Uterus (tissue), 4 donors: Measurements from ENCODE around the gene NUMB. TPM values are rescaled to one million over a fixed set of nuclear protein-coding genes. Genes with fewer than 3 reads are reported as not detected.

Experiments used
- DNase-seq, 2 donors: peaks; one replicate each; pipeline ENCODE4 v3.0.0-alpha.2; 2019 to 2020
- H3K27ac ChIP-seq, 2 donors: fragments of 200-600 bp; sonication (generic); 1 replicate in 1 of 2; 2 replicates in 1 of 2; pipeline ENCODE4 v1.5.1; 2016 to 2018
- H3K27me3 ChIP-seq, 2 donors: fragments of 200-600 bp; sonication (generic); one replicate each; pipeline ENCODE4 v1.5.1; 2018 to 2019; ENCODE audit warnings: control low read depth in 1 of 2
- H3K36me3 ChIP-seq, 2 donors: fragments of 200-600 bp; sonication (generic); one replicate each; pipeline ENCODE4 v1.5.1; 2019; ENCODE audit warnings: control low read depth in 1 of 2
- H3K4me1 ChIP-seq, 2 donors: fragments of 200-600 bp; sonication (generic); one replicate each; pipeline ENCODE4 v1.5.1; 2018 to 2019; ENCODE audit warnings: control low read depth in 1 of 2
- H3K4me3 ChIP-seq, 2 donors: fragments of 200-600 bp; sonication (generic); 1 replicate in 1 of 2; 2 replicates in 1 of 2; pipeline ENCODE4 v1.5.1; 2018 to 2019; ENCODE audit warnings: mild to moderate bottlenecking in 1 of 2
- H3K9me3 ChIP-seq, 2 donors: fragments of 200-600 bp; sonication (generic); one replicate each; pipeline ENCODE4 v1.5.1; 2019; ENCODE audit warnings: control low read depth in 1 of 2
- CTCF ChIP-seq, 4 experiments: fragments of 200-600 bp in 2 of 4; fragments of 450-650 bp in 2 of 4; sonication (generic) in 2 of 4; IDR thresholded peaks; one replicate each; pipeline ENCODE4 v1.5.1; 2016 to 2019; ENCODE audit warnings: antibody characterized with exemption in 4 of 4, mild to moderate bottlenecking in 2 of 4, moderate library complexity in 1 of 4
- POLR2A ChIP-seq, 2 donors: fragments of 450-650 bp; IDR thresholded peaks; one replicate each; pipeline ENCODE4 v1.6.1; 2016; ENCODE audit warnings: antibody characterized with exemption in 2 of 2, mild to moderate bottlenecking in 1 of 2, moderate library complexity in 1 of 2
- intact Hi-C: fragments of 100-400 bp; cut with DNase I; formaldehyde crosslinking; loops from one replicate; pipeline ENCODE4 v1.15.1; 2023; ENCODE audit warnings: low total_unique reads
- total RNA-seq, 4 donors: library from RNA; depleted of rRNA in 3 of 4; stranded (reverse); fragments of >200 nt in 3 of 4; gene quantifications; one replicate each; pipeline versions ENCODE4 v1.1.0 to v1.2.4, GENCODE V29; 2014 to 2023
- donor health status: DM: yes; HTN: yes; CAD: no.

NUMB gene
- total RNA-seq, 4 donors from 2014 or later: 27.1 to 119 (median 40.8) TPM

GRCh38 chr14:73374218-73374617 is 84.1 kb downstream of the NUMB start:
- Histone ChIP-seq H3K4me3 (no peak overlapping the region), H3K27me3 (no peaks in the 10 kb centered on the region), H3K27ac (no peak overlapping the region), H3K4me1 (no peaks in the 10 kb centered on the region), H3K36me3 (no peaks in the 10 kb centered on the region), H3K9me3 (no peaks in the 10 kb centered on the region)
- intact Hi-C loops: no loop called here
- TF ChIP-seq POLR2A (IDR thresholded peaks at IDR 0.05) (no peak), CTCF (IDR thresholded peaks at IDR 0.05) (no peak)
- no peak for DNase-seq

GRCh38 chr14:73372529-73372928 is 85.8 kb downstream of the NUMB start:
- no peak for TF ChIP-seq CTCF (IDR thresholded peaks at IDR 0.05)
- no peak for TF ChIP-seq POLR2A (IDR thresholded peaks at IDR 0.05)
- Histone ChIP-seq H3K4me1 (no peaks in the 10 kb centered on the region), H3K4me3 (no peak overlapping the region), H3K27me3 (no peaks in the 10 kb centered on the region), H3K36me3 (no peaks in the 10 kb centered on the region), H3K27ac (no peak overlapping the region), H3K9me3 (no peaks in the 10 kb centered on the region)
- DNase-seq: no peak
- intact Hi-C loops: no loop called here

- Histone ChIP-seq H3K27ac (no peak overlapping the region), H3K4me1 (no peaks in the 10 kb centered on the region), H3K36me3 (no peaks in the 10 kb centered on the region), H3K27me3 (no peaks in the 10 kb centered on the region), H3K9me3 (no peaks in the 10 kb centered on the region), H3K4me3 (no peak overlapping the region)
- DNase-seq: no peak
- intact Hi-C loops: no loop called here
- TF ChIP-seq CTCF (IDR thresholded peaks at IDR 0.05): no peak
- TF ChIP-seq POLR2A (IDR thresholded peaks at IDR 0.05): no peak
These were observed 87.8 kb downstream of the NUMB start for GRCh38 chr14:73370561-73370960.

GRCh38 chr14:73369428-73369827 is 88.9 kb downstream of the NUMB start:
- TF ChIP-seq POLR2A (IDR thresholded peaks at IDR 0.05) (no peak), CTCF (IDR thresholded peaks at IDR 0.05) (no peak)
- Histone ChIP-seq H3K4me3 (no peak overlapping the region), H3K4me1 (no peaks in the 10 kb centered on the region), H3K27me3 (no peaks in the 10 kb centered on the region), H3K27ac (no peak overlapping the region), H3K9me3 (no peaks in the 10 kb centered on the region), H3K36me3 (no peaks in the 10 kb centered on the region)
- DNase-seq: no peak
- intact Hi-C loops: no loop called here

GRCh38 chr14:73368616-73369015 is 89.7 kb downstream of the NUMB start:
- TF ChIP-seq CTCF (IDR thresholded peaks at IDR 0.05) (no peak), POLR2A (IDR thresholded peaks at IDR 0.05) (no peak)
- DNase-seq: no peak
- Histone ChIP-seq H3K36me3 (no peaks in the 10 kb centered on the region), H3K9me3 (no peaks in the 10 kb centered on the region), H3K4me3 (no peak overlapping the region), H3K4me1 (no peaks in the 10 kb centered on the region), H3K27me3 (no peaks in the 10 kb centered on the region), H3K27ac (no peak overlapping the region)
- intact Hi-C loops: no loop called here
